Gastrocnemius medialis (tissue), 4 donors: ENCODE measurements around the gene DSC2. TPM values are rescaled to one million over a fixed set of nuclear protein-coding genes. Genes with fewer than 3 reads are reported as not detected.

Experiments
- ATAC-seq, 2 donors: fragments of 150-250 bp; one replicate each; pipeline ENCODE4 v1.9.1; 2016
- DNase-seq, 2 donors: peaks; one replicate each; pipeline ENCODE4 v3.0.0-alpha.2; 2019
- H3K27ac ChIP-seq, 4 donors: fragments of 200-600 bp; sonication (generic); 1 replicate in 1 of 4; 2 replicates in 3 of 4; pipeline ENCODE4 v1.5.1; 2016 to 2018; ENCODE audit warnings: mild to moderate bottlenecking in 2 of 4, moderate library complexity in 1 of 4
- H3K27me3 ChIP-seq, 3 donors: fragments of 200-600 bp; sonication (generic) in 2 of 3; 1 replicate in 1 of 3; 2 replicates in 2 of 3; pipeline versions ENCODE4 v1.5.1 to v1.6.0; 2016 to 2019; ENCODE audit warnings: mild to moderate bottlenecking in 1 of 3, moderate library complexity in 1 of 3
- H3K36me3 ChIP-seq, 2 donors: fragments of 200-600 bp; sonication (generic) in 1 of 2; one replicate each; pipeline ENCODE4 v1.5.1; 2017 to 2018
- H3K4me1 ChIP-seq, 2 donors: fragments of 200-600 bp; sonication (generic) in 1 of 2; one replicate each; pipeline ENCODE4 v1.5.1; 2016 to 2017; ENCODE audit warnings: mild to moderate bottlenecking in 2 of 2
- H3K4me3 ChIP-seq, 4 donors: fragments of 200-600 bp; sonication (generic) in 3 of 4; 1 replicate in 1 of 4; 2 replicates in 3 of 4; pipeline ENCODE4 v1.5.1; 2016 to 2019; ENCODE audit warnings: mild to moderate bottlenecking in 2 of 4
- H3K9me3 ChIP-seq, 3 donors: fragments of 200-600 bp; sonication (generic) in 2 of 3; 1 replicate in 1 of 3; 2 replicates in 2 of 3; pipeline ENCODE4 v1.5.1; 2016 to 2019
- POLR2A ChIP-seq, 2 donors: fragments of 450-650 bp; IDR thresholded peaks; one replicate each; pipeline ENCODE4 v1.6.1; 2017; ENCODE audit warnings: antibody characterized with exemption in 2 of 2, mild to moderate bottlenecking in 2 of 2, moderate library complexity in 2 of 2
- in situ Hi-C, 4 donors: fragments of 200-750 bp; cut with MboI; loops; one replicate each; pipeline versions ENCODE4 v1.15.0 to v1.8.0; 2017; ENCODE audit warnings: low sequenced_read_pairs in 4 of 4
- intact Hi-C: fragments of 100-400 bp; cut with DNase I; formaldehyde crosslinking; loops from one replicate; pipeline ENCODE4 v1.15.1; 2023; ENCODE audit warnings: low total_unique reads
- total RNA-seq, 4 donors: library from RNA; depleted of rRNA; stranded (reverse); fragments of >200 nt; gene quantifications; one replicate each; pipeline versions ENCODE4 v1.1.0 to v1.2.3, GENCODE V29; 2016
- TF ChIP-seq, protein P1 (sequence below), 5 experiments: fragments of 450-650 bp in 3 of 5; fragments of 200-600 bp in 2 of 5; sonication (generic) in 2 of 5; IDR thresholded peaks in 4 of 5; conservative IDR thresholded peaks in 1 of 5; 1 replicate in 4 of 5; 2 replicates in 1 of 5; pipeline ENCODE4 v1.5.1; 2016 to 2019; ENCODE audit warnings: antibody characterized with exemption in 5 of 5, mild to moderate bottlenecking in 3 of 5, moderate library complexity in 3 of 5

Gene DSC2
- total RNA-seq, 4 donors from 2014 or later: 0.56 to 1.2 (median 0.73) TPM

DNA sequence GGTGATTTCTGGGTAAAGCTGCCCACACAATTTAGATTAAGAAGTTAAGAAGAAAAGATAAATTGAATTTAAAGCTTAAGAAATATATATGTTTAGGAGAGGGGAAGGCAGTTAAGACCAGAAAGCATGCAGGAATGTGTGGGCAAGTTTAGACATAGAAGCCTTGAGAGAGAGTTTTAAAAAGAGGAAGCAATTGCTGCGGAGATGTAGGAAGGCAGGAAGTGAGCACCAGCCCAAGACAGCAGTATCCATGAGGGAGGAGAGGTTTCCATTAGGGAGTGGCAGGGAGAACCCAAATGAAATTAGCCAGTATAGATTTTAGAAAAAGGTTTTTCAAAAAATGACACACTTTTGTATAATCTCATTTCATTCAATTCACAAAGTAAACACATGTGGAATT, 24.3 kb downstream of the DSC2 start:
- H3K4me1 ChIP-seq: no peaks in the 10 kb centered on the region
- no peak overlapping the region for H3K27ac ChIP-seq
- no peaks in the 10 kb centered on the region for H3K27me3 ChIP-seq
- intact Hi-C loops (no loop called here), in situ Hi-C loops (loop anchor here in 1 of 4 donors (25.0 kb wide), 1 partner anchor 109 kb away; no protein-coding TSS in a partner anchor)
- TF ChIP-seq, protein P1, sequence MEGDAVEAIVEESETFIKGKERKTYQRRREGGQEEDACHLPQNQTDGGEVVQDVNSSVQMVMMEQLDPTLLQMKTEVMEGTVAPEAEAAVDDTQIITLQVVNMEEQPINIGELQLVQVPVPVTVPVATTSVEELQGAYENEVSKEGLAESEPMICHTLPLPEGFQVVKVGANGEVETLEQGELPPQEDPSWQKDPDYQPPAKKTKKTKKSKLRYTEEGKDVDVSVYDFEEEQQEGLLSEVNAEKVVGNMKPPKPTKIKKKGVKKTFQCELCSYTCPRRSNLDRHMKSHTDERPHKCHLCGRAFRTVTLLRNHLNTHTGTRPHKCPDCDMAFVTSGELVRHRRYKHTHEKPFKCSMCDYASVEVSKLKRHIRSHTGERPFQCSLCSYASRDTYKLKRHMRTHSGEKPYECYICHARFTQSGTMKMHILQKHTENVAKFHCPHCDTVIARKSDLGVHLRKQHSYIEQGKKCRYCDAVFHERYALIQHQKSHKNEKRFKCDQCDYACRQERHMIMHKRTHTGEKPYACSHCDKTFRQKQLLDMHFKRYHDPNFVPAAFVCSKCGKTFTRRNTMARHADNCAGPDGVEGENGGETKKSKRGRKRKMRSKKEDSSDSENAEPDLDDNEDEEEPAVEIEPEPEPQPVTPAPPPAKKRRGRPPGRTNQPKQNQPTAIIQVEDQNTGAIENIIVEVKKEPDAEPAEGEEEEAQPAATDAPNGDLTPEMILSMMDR (IDR thresholded peaks at IDR 0.05 in 4 of 5, conservative IDR thresholded peaks at IDR 0.05 in 1 of 5): no peak
- TF ChIP-seq POLR2A (IDR thresholded peaks at IDR 0.05): no peak
- H3K4me3 ChIP-seq: no peak overlapping the region
- H3K36me3 ChIP-seq: no peaks in the 10 kb centered on the region
- no peak for DNase-seq
- no peak for ATAC-seq
- no peaks in the 10 kb centered on the region for H3K9me3 ChIP-seq

DNA sequence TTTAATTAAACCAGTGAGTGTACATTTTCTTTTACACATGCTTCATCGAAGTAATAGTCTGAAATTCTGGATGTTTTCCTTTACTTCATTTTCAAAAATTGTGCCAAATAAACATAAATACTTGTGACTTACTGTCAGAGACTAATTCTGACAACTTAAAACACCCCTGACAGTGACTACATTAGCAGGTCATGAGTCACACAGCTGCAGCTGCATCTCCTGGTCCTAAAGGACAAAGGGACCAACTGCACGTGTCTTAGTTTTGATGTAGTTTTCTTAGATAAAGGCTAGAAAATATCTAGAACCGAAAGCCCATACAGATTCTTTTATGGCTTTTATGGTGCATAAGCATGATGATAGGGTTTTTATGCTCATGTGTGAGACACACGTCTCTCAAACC, 30.0 kb downstream of the DSC2 start:
- in situ Hi-C loops (no loop called here), intact Hi-C loops (no loop called here)
- H3K36me3 ChIP-seq: no peaks in the 10 kb centered on the region

DNA sequence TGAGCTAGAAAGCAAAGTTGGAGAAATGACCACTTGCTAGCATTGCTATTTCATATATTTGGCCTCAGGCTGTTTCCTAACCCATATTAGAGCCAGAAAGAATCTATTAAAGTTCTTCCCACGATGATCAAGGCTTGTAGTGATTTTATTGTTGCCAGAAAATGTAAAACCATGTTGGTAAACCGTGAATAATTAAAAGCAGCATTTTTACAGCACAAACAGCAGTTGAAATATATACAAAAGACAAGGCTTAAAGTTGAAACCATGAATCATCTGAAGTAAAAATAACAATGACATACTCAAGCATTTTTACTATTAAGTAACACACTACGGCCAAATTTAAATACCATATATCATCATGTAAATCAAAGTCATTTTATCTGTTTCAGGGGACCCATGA, 32.0 kb downstream of the DSC2 start:
- no peak overlapping the region for H3K27ac ChIP-seq
- TF ChIP-seq, protein P1 (IDR thresholded peaks at IDR 0.05 in 4 of 5, conservative IDR thresholded peaks at IDR 0.05 in 1 of 5): no peak
- TF ChIP-seq POLR2A (IDR thresholded peaks at IDR 0.05): no peak
- DNase-seq (no peak), ATAC-seq (no peak)
- H3K9me3 ChIP-seq: no peaks in the 10 kb centered on the region
- in situ Hi-C loops: no loop called here
- intact Hi-C loops: no loop called here
- H3K27me3 ChIP-seq: no peaks in the 10 kb centered on the region
- H3K36me3 ChIP-seq: no peaks in the 10 kb centered on the region
- no peak overlapping the region for H3K4me3 ChIP-seq
- no peaks in the 10 kb centered on the region for H3K4me1 ChIP-seq

More for the DNA sequence above, 30.0 kb downstream of the DSC2 start:
- H3K4me3 ChIP-seq: no peak overlapping the region
- no peak overlapping the region for H3K27ac ChIP-seq
- TF ChIP-seq, protein P1 (IDR thresholded peaks at IDR 0.05 in 4 of 5, conservative IDR thresholded peaks at IDR 0.05 in 1 of 5): no peak
- no peak for TF ChIP-seq POLR2A (IDR thresholded peaks at IDR 0.05)
- DNase-seq: no peak
- no peaks in the 10 kb centered on the region for H3K9me3 ChIP-seq
- ATAC-seq: no peak
- no peaks in the 10 kb centered on the region for H3K4me1 ChIP-seq
- no peaks in the 10 kb centered on the region for H3K27me3 ChIP-seq

DNA sequence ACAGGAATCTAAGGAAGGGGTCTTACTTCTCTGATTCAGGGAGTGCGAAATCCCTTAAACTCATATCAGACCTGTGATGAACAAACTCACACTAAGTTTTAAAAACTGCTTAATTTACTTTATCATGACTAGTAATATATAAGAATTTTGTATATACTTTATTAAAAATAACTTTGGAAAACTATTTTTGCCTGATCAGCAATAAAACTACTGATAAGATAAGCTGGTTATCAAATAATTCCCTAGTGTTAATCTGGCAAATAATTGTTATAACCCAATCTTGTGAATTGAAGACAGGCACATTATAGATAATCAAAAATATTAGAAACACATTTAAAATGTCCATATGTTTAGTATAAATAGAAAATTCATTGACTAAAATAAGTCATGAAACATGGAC, 36.0 kb downstream of the DSC2 start:
- Histone ChIP-seq H3K9me3 (no peaks in the 10 kb centered on the region), H3K27me3 (no peaks in the 10 kb centered on the region), H3K27ac (no peak overlapping the region), H3K36me3 (no peaks in the 10 kb centered on the region), H3K4me3 (no peak overlapping the region), H3K4me1 (no peaks in the 10 kb centered on the region)
- TF ChIP-seq, protein P1 (IDR thresholded peaks at IDR 0.05 in 4 of 5, conservative IDR thresholded peaks at IDR 0.05 in 1 of 5): no peak
- TF ChIP-seq POLR2A (IDR thresholded peaks at IDR 0.05): no peak
- ATAC-seq: no peak
- in situ Hi-C loops (no loop called here), intact Hi-C loops (no loop called here)
- DNase-seq: no peak
